Measurements from ENCODE around the gene PXMP2.

- TF ChIP-seq CTCF (IDR thresholded peaks at IDR 0.05; ENCODE audit: low read depth, low read length), result no peak
- TF ChIP-seq MAX (IDR thresholded peaks at IDR 0.05; ENCODE audit: low read depth, low read length), result no peak
These were observed 32.0 kb downstream of the PXMP2 start for GRCh38 chr12:132719141-132719953.

All from NB4 (cell line).